ENCODE results near the gene TMEM267.

- TF ChIP-seq SUZ12 (IDR thresholded peaks at IDR 0.05; ENCODE audit: low read length) = no peak
- TF ChIP-seq, protein P1, sequence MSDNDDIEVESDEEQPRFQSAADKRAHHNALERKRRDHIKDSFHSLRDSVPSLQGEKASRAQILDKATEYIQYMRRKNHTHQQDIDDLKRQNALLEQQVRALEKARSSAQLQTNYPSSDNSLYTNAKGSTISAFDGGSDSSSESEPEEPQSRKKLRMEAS (IDR thresholded peaks at IDR 0.05) = no peak
- TF ChIP-seq, protein P2, sequence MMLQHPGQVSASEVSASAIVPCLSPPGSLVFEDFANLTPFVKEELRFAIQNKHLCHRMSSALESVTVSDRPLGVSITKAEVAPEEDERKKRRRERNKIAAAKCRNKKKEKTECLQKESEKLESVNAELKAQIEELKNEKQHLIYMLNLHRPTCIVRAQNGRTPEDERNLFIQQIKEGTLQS (IDR thresholded peaks at IDR 0.05; ENCODE audit: insufficient read depth, low read depth, low read length) = no peak
- TF ChIP-seq, protein P3, sequence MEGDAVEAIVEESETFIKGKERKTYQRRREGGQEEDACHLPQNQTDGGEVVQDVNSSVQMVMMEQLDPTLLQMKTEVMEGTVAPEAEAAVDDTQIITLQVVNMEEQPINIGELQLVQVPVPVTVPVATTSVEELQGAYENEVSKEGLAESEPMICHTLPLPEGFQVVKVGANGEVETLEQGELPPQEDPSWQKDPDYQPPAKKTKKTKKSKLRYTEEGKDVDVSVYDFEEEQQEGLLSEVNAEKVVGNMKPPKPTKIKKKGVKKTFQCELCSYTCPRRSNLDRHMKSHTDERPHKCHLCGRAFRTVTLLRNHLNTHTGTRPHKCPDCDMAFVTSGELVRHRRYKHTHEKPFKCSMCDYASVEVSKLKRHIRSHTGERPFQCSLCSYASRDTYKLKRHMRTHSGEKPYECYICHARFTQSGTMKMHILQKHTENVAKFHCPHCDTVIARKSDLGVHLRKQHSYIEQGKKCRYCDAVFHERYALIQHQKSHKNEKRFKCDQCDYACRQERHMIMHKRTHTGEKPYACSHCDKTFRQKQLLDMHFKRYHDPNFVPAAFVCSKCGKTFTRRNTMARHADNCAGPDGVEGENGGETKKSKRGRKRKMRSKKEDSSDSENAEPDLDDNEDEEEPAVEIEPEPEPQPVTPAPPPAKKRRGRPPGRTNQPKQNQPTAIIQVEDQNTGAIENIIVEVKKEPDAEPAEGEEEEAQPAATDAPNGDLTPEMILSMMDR (IDR thresholded peaks at IDR 0.05; ENCODE audit: control extremely low read depth in 1 of 3, insufficient read depth in 1 of 3, low read depth in 1 of 3, low read length in 3 of 3) = no peak
- TF ChIP-seq BCL11A (IDR thresholded peaks at IDR 0.05; ENCODE audit: low read depth in 2 of 2, low read length in 2 of 2) = no peak
- TF ChIP-seq POU5F1 (IDR thresholded peaks at IDR 0.05; ENCODE audit: low read depth, low read length) = no peak
- no peak for TF ChIP-seq TAF1 (IDR thresholded peaks at IDR 0.05; ENCODE audit: low read depth, low read length)
- TF ChIP-seq GABPA (IDR thresholded peaks at IDR 0.05; ENCODE audit: borderline replicate concordance, insufficient read depth, low read length) = no peak
- TF ChIP-seq SP1 (IDR thresholded peaks at IDR 0.05; ENCODE audit: low read depth, low read length) = no peak
- TF ChIP-seq EP300 (IDR thresholded peaks at IDR 0.05; ENCODE audit: borderline replicate concordance in 1 of 2, low read depth in 2 of 2, low read length in 2 of 2) = no peak
Observed at GRCh38 chr5:43418561-43418960, 65.1 kb downstream of the TMEM267 start.

Measured in H1 (cell line).